ENCODE measurements around the gene AGPAT3. TPM values are rescaled to one million over a fixed set of nuclear protein-coding genes. Genes with fewer than 3 reads are reported as not detected.

Gene AGPAT3
- total RNA-seq, 1 donor = 63.5 TPM

DNA sequence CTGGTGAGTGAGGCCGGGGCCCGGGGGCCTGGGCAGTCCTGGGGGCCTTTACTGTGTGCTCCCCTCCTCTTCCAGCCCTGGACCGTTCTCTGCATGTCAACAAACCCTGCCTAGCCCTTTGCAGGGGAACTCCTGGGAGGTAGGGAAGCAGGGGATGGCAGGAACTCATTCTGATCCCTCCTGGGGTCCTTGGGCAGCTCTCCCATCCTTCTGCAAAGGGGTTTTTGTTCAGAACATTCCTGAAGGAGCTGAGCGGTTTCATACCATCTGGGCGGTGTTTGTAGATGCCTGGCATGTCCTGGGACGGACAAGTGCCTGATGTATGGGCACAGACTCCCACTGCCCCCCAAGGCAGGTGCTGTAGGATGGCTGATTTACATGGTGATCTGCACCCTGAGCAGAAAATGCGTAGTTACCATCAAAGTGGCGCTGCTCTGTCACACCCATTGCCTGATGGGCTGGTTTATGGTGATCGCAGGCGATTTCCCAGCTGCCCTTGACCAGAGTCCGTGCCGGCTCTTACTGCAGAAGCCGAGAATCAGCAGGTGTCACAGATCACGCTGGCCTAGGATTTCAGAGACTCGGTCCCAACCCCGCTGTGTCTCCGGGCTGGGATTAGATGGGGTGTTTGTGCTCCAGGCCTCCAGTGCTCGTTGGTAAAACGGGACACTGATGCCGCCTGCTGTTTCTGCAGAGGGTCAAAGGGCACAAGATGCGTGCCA is 75.5 kb downstream of the AGPAT3 start:
- H3K4me3 ChIP-seq (ENCODE audit: low read depth, low read length) = no peak overlapping the region

DNA sequence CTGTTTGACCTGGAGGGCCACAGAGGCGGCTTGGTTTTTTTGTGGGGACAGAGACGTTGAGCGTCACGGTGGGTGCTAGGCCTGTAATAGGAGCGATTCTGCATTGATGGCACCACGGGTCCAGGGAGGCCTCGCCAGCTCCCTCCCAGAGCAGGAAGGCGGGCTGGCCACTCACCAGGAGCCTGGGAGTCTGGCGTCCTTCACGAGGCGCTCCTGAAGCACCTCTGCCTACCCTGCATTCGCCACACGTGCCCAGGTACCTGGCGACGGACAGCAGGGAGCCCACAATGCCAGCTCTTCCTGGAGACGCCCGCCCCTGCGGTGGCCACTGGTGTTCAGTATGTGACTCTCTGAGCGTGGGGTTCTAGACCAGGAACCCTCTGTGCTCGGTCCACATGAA is 77.2 kb downstream of the AGPAT3 start:
- TF ChIP-seq, protein P1, sequence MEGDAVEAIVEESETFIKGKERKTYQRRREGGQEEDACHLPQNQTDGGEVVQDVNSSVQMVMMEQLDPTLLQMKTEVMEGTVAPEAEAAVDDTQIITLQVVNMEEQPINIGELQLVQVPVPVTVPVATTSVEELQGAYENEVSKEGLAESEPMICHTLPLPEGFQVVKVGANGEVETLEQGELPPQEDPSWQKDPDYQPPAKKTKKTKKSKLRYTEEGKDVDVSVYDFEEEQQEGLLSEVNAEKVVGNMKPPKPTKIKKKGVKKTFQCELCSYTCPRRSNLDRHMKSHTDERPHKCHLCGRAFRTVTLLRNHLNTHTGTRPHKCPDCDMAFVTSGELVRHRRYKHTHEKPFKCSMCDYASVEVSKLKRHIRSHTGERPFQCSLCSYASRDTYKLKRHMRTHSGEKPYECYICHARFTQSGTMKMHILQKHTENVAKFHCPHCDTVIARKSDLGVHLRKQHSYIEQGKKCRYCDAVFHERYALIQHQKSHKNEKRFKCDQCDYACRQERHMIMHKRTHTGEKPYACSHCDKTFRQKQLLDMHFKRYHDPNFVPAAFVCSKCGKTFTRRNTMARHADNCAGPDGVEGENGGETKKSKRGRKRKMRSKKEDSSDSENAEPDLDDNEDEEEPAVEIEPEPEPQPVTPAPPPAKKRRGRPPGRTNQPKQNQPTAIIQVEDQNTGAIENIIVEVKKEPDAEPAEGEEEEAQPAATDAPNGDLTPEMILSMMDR (IDR thresholded peaks at IDR 0.05; ENCODE audit: insufficient read depth, low read depth, low read length) = no peak
- DNase-seq (ENCODE audit: low read depth) = no peak
- no peak overlapping the region for H3K4me3 ChIP-seq (ENCODE audit: low read depth, low read length)

More for the DNA sequence above, 75.5 kb downstream of the AGPAT3 start:
- TF ChIP-seq, protein P1 (IDR thresholded peaks at IDR 0.05; ENCODE audit: insufficient read depth, low read depth, low read length) = no peak
- no peak for DNase-seq (ENCODE audit: low read depth)

DNA sequence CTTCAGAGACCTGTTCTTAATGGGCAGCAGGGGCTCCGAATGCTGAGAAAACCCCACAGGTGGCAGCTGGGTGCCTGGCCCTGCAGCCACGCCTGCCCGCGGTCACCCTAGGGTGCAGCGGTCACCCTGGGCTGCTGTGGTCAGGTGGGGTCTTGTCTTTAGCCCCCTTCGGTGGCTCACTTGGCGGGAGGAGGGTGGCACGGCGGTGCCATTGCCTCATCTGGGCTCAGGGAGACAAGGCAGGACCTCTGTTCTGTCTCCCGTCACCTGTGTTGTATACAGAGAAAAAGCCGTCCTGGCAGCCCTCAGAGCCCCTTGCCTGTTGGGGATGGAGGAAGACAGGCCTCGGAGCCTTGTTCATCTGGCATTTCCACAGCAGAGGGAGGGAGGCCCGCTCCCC is 77.6 kb downstream of the AGPAT3 start:
- no peak overlapping the region for H3K4me3 ChIP-seq (ENCODE audit: low read depth, low read length)
- no peak for DNase-seq (ENCODE audit: low read depth)
- TF ChIP-seq, protein P1 (IDR thresholded peaks at IDR 0.05; ENCODE audit: insufficient read depth, low read depth, low read length) = no peak

DNA sequence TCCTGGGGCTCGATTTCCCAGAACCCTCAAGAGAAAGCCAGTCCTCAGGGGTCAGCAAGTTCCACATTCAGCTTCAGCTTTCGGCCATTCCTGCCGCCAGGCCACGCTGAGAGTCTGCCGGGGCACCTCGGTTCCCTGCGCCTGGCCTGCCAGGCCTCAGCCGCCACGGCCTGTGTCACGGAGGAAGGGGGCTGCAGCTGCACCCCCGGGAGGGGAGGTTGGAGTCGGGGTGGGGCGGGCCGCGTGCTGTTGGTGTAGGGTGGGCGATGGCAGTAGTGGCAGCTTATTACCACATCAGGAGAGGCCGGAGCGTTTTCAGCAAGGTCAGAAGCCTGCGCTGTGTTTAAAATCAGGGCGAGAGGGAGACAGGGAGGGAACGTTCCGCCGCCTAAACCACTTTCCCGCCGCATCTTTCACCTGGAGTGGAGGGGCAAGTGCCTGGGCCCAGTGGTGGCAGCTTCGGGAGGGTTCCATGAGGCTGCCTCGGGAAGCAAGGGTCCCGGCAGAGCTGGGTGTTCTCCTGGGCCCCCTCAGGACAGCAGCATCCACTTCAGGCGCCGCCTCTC is 78.6 kb downstream of the AGPAT3 start:
- TF ChIP-seq, protein P1 (IDR thresholded peaks at IDR 0.05; ENCODE audit: insufficient read depth, low read depth, low read length) = no peak
- no peak for DNase-seq (ENCODE audit: low read depth)
- no peak overlapping the region for H3K4me3 ChIP-seq (ENCODE audit: low read depth, low read length)

DNA sequence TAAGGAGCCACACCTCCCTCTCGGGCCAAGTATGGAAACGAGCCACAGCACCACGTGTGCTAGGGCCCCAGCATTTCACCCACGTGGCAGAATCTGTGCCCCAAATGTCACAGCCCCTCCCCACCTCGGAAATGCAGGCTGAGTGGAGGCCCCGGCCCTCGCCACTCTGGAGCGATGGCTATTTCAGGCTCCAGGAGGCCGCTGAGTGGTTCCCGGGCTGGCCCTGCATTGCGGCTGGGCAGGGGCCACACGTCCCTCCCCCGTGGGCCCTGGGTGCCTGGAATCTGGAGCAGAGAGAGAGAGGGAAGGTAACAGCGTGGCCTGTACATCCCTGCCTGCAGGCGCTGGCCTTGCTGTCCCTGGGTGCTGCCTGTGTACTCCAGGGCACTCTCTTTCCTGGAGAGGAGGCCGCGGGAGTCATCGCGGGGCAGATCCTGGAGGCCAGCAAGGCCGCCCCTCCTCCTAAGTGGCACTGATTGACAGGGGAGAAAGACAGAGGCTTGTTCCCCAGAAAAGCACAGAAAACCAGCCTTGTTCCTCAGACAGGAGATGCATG is 79.1 kb downstream of the AGPAT3 start:
- no peak overlapping the region for H3K4me3 ChIP-seq (ENCODE audit: low read depth, low read length)
- TF ChIP-seq, protein P1 (IDR thresholded peaks at IDR 0.05; ENCODE audit: insufficient read depth, low read depth, low read length) = no peak
- no peak for DNase-seq (ENCODE audit: low read depth)

DNA sequence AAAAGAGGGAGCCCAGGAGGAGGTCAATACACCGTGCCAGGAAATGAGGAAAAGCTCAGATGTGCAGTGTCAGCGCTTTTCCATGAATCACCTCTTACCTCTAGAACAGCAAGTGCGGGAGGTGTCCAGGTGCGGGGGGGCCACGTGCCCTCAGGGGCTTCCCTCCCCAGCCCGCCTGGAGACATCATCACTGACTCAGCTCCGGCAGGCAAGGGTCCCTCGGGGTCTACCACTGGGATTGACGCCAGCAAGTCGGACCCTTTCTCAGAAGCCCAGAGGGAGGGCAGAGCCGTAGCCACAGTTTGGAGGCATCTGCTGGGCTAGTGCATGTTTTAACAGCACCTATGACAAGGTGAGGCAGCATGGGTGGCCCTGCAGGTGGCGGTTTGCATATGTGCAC is 79.7 kb downstream of the AGPAT3 start:
- no peak overlapping the region for H3K4me3 ChIP-seq (ENCODE audit: low read depth, low read length)
- TF ChIP-seq, protein P1 (IDR thresholded peaks at IDR 0.05; ENCODE audit: insufficient read depth, low read depth, low read length) = no peak
- no peak for DNase-seq (ENCODE audit: low read depth)
